B cell (primary cell): Measurements from ENCODE around the gene PALM. TPM values are rescaled to one million over a fixed set of nuclear protein-coding genes. Genes with fewer than 3 reads are reported as not detected.

Experiments
- ATAC-seq: fragments of 200-7000 bp; cut with Tn5 transposase; one replicate; pipeline ENCODE4 v1.10.0; 2021; ENCODE audit warnings: low read depth, mild to moderate bottlenecking, moderate number of reproducible peaks, moderate library complexity
- CTCF ChIA-PET: fragments of 350-600 bp; sonication (Branson Sonifier 250); formaldehyde crosslinking; loops from one replicate; lab custom pipeline; 2021; ENCODE audit warnings: antibody characterized with exemption, inconsistent platforms; lab: Charles Lee
- POLR2A ChIA-PET: fragments of 350-600 bp; sonication (Branson Sonifier 250); formaldehyde crosslinking; loops from one replicate; lab custom pipeline; 2021; ENCODE audit warnings: antibody characterized with exemption; lab: Charles Lee
- DNase-seq: peaks from one replicate; pipeline ENCODE4 v3.0.0; 2013
- H2AFZ ChIP-seq: 2 replicates; pipeline ENCODE4 v1.6.1; 2012; ENCODE audit warnings: mild to moderate bottlenecking, low read depth, low read length; ENCODE audit not compliant: insufficient read depth, poor library complexity, severe bottlenecking
- H3K27ac ChIP-seq, 2 donors: 1 replicate in 1 of 2; 2 replicates in 1 of 2; pipeline ENCODE4 v1.5.1; 2012 to 2013; ENCODE audit warnings: low read length in 2 of 2, mild to moderate bottlenecking in 2 of 2, moderate library complexity in 1 of 2
- H3K27me3 ChIP-seq, 4 experiments: fragments of 200-600 bp in 1 of 4; sonication (generic) in 1 of 4; replicated peaks in 1 of 4; 1 replicate in 2 of 4; 2 replicates in 2 of 4; pipeline versions ENCODE4 v1.6.1 to v1.7.0; 2013 to 2016; ENCODE audit warnings: low read length in 3 of 4, mild to moderate bottlenecking in 2 of 4, mixed read lengths in 1 of 4, moderate library complexity in 1 of 4; ENCODE audit not compliant: insufficient read depth in 4 of 4, control insufficient read depth in 3 of 4; ENCODE audit errors: control extremely low read depth in 1 of 4
- H3K36me3 ChIP-seq, 2 experiments: replicated peaks in 1 of 2; 1 replicate in 1 of 2; 2 replicates in 1 of 2; pipeline versions ENCODE4 v1.6.1 to v1.7.1; 2013; ENCODE audit warnings: low read length in 1 of 2; ENCODE audit not compliant: insufficient read depth in 2 of 2, control insufficient read depth in 1 of 2; ENCODE audit errors: control extremely low read depth in 1 of 2, extremely low read depth in 1 of 2
- H3K4me1 ChIP-seq, 2 donors: fragments of 200-600 bp in 1 of 2; sonication (generic) in 1 of 2; 1 replicate in 1 of 2; 2 replicates in 1 of 2; pipeline versions ENCODE4 v1.5.1 to v1.6.1; 2013 to 2017; ENCODE audit warnings: low read length in 2 of 2; ENCODE audit not compliant: control insufficient read depth in 2 of 2, insufficient read depth in 2 of 2
- H3K4me2 ChIP-seq: replicated peaks from 2 replicates; pipeline ENCODE3; 2012; ENCODE audit warnings: mild to moderate bottlenecking, low read depth, low read length; ENCODE audit not compliant: poor library complexity, severe bottlenecking
- H3K4me3 ChIP-seq, 5 experiments: fragments of 200-600 bp in 1 of 5; sonication (generic) in 1 of 5; 1 replicate in 3 of 5; 2 replicates in 2 of 5; pipeline versions ENCODE4 v1.5.1 to v1.7.0; 2011 to 2016; ENCODE audit warnings: low read length in 4 of 5, mild to moderate bottlenecking in 4 of 5, low read depth in 2 of 5, control low read depth in 1 of 5, moderate library complexity in 1 of 5; ENCODE audit not compliant: insufficient read depth in 1 of 5; ENCODE audit errors: control extremely low read depth in 1 of 5, extremely low read depth in 1 of 5
- H3K79me2 ChIP-seq: fragments of 200-600 bp; sonication (generic); one replicate; pipeline ENCODE4 v1.6.0; 2016; ENCODE audit warnings: low read length; ENCODE audit not compliant: control insufficient read depth, insufficient read depth
- H3K9ac ChIP-seq: fragments of 200-600 bp; sonication (generic); 2 replicates; pipeline ENCODE4 v1.6.1; 2017; ENCODE audit warnings: mild to moderate bottlenecking, low read length, moderate library complexity
- H3K9me3 ChIP-seq, 3 donors: one replicate each; pipeline versions ENCODE4 v1.6.1 to v1.7.1; 2013; ENCODE audit warnings: low read length in 2 of 3; ENCODE audit not compliant: control insufficient read depth in 2 of 3, insufficient read depth in 1 of 3; ENCODE audit errors: control extremely low read depth in 1 of 3
- H4K20me1 ChIP-seq: 2 replicates; pipeline ENCODE4 v1.6.0; 2012; ENCODE audit warnings: mild to moderate bottlenecking, low read length; ENCODE audit not compliant: insufficient read depth, control insufficient read depth, poor library complexity, severe bottlenecking
- H3K27ac Mint-ChIP-seq: one replicate; pipeline ENCODE4 v1.8.0; 2021; ENCODE audit warnings: mixed read lengths
- H3K27me3 Mint-ChIP-seq: one replicate; pipeline ENCODE4 v1.8.0; 2021; ENCODE audit warnings: mixed read lengths
- H3K4me1 Mint-ChIP-seq: one replicate; pipeline ENCODE4 v1.8.0; 2021; ENCODE audit warnings: mixed read lengths
- H3K4me3 Mint-ChIP-seq: one replicate; pipeline ENCODE4 v1.8.0; 2021; ENCODE audit warnings: mixed read lengths
- H3K9me3 Mint-ChIP-seq: one replicate; pipeline ENCODE4 v1.8.0; 2022; ENCODE audit warnings: mixed read lengths; ENCODE audit not compliant: insufficient read depth
- CTCF ChIP-seq: fragments of 200-600 bp; IDR thresholded peaks from one replicate; pipeline ENCODE4 v1.8.0; 2022; ENCODE audit warnings: antibody characterized with exemption, mild to moderate bottlenecking
- EZH2 ChIP-seq: IDR thresholded peaks from 2 replicates; pipeline ENCODE4 v1.6.1; 2012; ENCODE audit warnings: borderline replicate concordance, low read depth, mild to moderate bottlenecking, moderate library complexity, low read length; ENCODE audit not compliant: insufficient read depth, poor library complexity, severe bottlenecking
- WGBS: methylation state at CpG from one replicate; pipeline ENCODE4 v1.1.5; 2013; ENCODE audit warnings: missing lambda C conversion rate; ENCODE audit not compliant: insufficient coverage; 5-methylcytosine and 5-hydroxymethylcytosine counted together
- intact Hi-C: fragments of 100-400 bp; cut with micrococcal nuclease; formaldehyde crosslinking; loops from one replicate; pipeline ENCODE4 v1.10.0; 2022
- polyA plus RNA-seq: library from polyadenylated mRNA; depleted of rRNA; stranded (reverse); fragments of >200 nt; gene quantifications from 2 replicates; pipeline ENCODE4 v1.2.3, GENCODE V29; 2012
- total RNA-seq, 2 donors: library from RNA; stranded (reverse); fragments of 120-200 nt in 1 of 2; gene quantifications; 1 replicate in 1 of 2; 2 replicates in 1 of 2; pipeline versions ENCODE4 v1.2.3 to v1.2.4, GENCODE V29; 2013 to 2022

The PALM gene
- total and polyA plus RNA-seq, 2 donors (not counting 1 experiment from before 2014, with no cell fraction given): 0.15 TPM; not detected in 1

DNA sequence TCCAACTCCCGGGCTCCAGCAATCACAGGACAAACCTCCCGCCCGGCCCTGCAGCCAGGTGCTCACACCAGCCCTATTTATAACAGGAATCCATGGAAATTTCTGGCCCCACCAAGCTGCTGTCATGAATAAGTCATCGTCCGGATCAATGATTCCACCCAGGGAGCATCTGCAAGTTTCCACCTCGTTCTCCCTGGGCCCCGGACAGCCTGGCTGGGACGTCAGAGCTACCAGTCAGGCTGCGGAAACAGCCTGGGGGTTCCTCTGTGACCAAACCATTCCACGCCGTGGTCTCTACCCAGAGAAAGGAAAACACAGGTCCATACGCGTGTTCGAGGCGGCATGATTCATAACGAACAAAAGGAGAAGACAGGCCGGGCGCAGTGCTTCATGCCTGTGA, 67.8 kb downstream of the PALM start:
- H3K4me1 Mint-ChIP-seq: no peaks in the 10 kb centered on the region
- 96% methylated on average over 16 of the region's 18 CpGs for WGBS

More for the DNA sequence above, 67.8 kb downstream of the PALM start:
- CTCF ChIA-PET: no interaction called here
- no peak overlapping the region for H3K4me3 ChIP-seq
- no peaks in the 10 kb centered on the region for H3K79me2 ChIP-seq
- H3K36me3 ChIP-seq: no peaks in the 10 kb centered on the region
- no peaks in the 10 kb centered on the region for H3K4me1 ChIP-seq
- no peaks in the 10 kb centered on the region for H4K20me1 ChIP-seq
- DNase-seq (no peak), ATAC-seq (no peak)
- H2AFZ ChIP-seq: no peak overlapping the region
- H3K4me2 ChIP-seq: no peak overlapping the region
- H3K9me3 ChIP-seq: peaks cover 0 to 4% (median 0%) of the 10 kb centered on the region in 3 donors
- Mint-ChIP-seq H3K27ac (no peak overlapping the region), H3K4me3 (no peak overlapping the region), H3K27me3 (peaks cover 3% of the 10 kb centered on the region), H3K9me3 (no peaks in the 10 kb centered on the region)
- POLR2A ChIA-PET: no interaction called here
- no peak for TF ChIP-seq EZH2
- TF ChIP-seq CTCF: no peak
- no peak overlapping the region for H3K27ac ChIP-seq
- H3K27me3 ChIP-seq: peaks cover 0 to 9% (median 0%) of the 10 kb centered on the region in 4 experiments
- intact Hi-C loops: no loop called here
- H3K9ac ChIP-seq: no peak overlapping the region
